Measurements from ENCODE around the gene PEF1. TPM values are rescaled to one million over a fixed set of nuclear protein-coding genes. Genes with fewer than 3 reads are reported as not detected.

Gene PEF1
- total RNA-seq, 2 experiments from 2014 or later, result 55.2 to 58.0 TPM

DNA sequence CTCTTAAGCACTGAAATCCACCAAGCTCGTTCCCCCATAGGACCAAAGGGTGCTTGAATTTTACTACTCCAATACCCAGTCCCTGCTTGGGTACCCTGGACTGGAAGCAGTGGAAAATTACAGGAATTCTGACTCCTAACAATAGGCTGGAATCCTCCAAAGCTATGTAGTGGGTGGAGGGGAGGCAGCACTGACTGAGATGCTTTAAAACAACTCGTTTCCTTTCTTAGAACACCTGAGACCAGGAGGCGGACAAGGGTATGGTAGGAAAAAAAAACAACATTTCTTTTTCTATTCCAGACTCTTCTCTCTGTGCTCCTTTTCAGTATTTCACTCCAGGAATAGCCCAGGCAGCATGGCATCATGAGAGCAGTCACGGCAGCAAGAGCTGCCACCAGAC lies 2.3 kb downstream of the PEF1 start:
- CTCF ChIA-PET, result interaction anchor here (0.7 to 3.4 kb wide), 3 partner anchors 10 to 147 kb away, joined by 3 to 20 read pairs (median 5); no protein-coding TSS in a partner anchor

GRCh38 chr1:31640964-31641363 lies 3.7 kb downstream of the PEF1 start:
- no peak overlapping the region for H3K4me3 Mint-ChIP-seq
- H3K36me3 Mint-ChIP-seq (ENCODE audit: low read depth), result no peaks in the 10 kb centered on the region
- H3K27ac Mint-ChIP-seq, result no peak overlapping the region
- H3K9me3 Mint-ChIP-seq (ENCODE audit: insufficient read depth), result no peaks in the 10 kb centered on the region
- ChIA-PET POLR2A (no interaction called here), CTCF (interaction anchor here (1.0 kb wide), 1 partner anchor 148 kb away, joined by 3 read pairs; no protein-coding TSS in a partner anchor)
- ATAC-seq (no peak), DNase-seq (no peak)
- peaks cover 39% of the 10 kb centered on the region for H3K4me1 Mint-ChIP-seq (ENCODE audit: low read depth)
- no peaks in the 10 kb centered on the region for H3K27me3 Mint-ChIP-seq (ENCODE audit: low read depth)

More for the DNA sequence above, 2.3 kb downstream of the PEF1 start:
- Mint-ChIP-seq H3K9me3 (ENCODE audit: insufficient read depth) (no peaks in the 10 kb centered on the region), H3K4me3 (no peak overlapping the region), H3K4me1 (ENCODE audit: low read depth) (peaks cover 39% of the 10 kb centered on the region), H3K27ac (no peak overlapping the region), H3K36me3 (ENCODE audit: low read depth) (no peaks in the 10 kb centered on the region), H3K27me3 (ENCODE audit: low read depth) (no peaks in the 10 kb centered on the region)
- no peak for ATAC-seq
- POLR2A ChIA-PET, result no interaction called here
- DNase-seq, result no peak

DNA sequence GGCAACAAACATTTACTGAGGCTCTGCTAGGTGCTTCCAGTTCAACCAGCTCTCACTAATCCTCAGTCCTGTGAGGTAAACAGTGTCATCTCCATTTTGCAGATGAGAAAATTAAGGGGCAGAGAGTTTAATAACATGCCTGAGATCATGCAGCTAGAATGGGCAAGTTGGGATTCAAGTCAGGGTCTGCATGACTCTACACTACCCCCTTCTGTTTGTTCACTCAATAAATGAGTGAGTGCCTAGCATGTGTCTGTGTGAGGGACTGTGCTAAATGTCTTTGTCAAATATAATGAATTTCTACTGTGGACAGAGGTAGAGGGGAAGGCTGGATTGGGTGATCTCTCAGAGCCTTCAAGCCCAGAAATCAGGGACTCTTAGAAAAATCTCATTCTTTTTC lies 4.5 kb downstream of the PEF1 start:
- no peak overlapping the region for H3K4me3 Mint-ChIP-seq
- no peaks in the 10 kb centered on the region for H3K27me3 Mint-ChIP-seq (ENCODE audit: low read depth)
- POLR2A ChIA-PET, result no interaction called here
- CTCF ChIA-PET, result interaction anchor here (0.7 to 1.3 kb wide), 3 partner anchors 21 to 149 kb away, joined by 3 to 4 read pairs (median 3); no protein-coding TSS in a partner anchor
- no peak overlapping the region for H3K27ac Mint-ChIP-seq
- no peak for ATAC-seq
- no peaks in the 10 kb centered on the region for H3K36me3 Mint-ChIP-seq (ENCODE audit: low read depth)
- no peak for DNase-seq
- no peaks in the 10 kb centered on the region for H3K9me3 Mint-ChIP-seq (ENCODE audit: insufficient read depth)
- H3K4me1 Mint-ChIP-seq (ENCODE audit: low read depth), result peaks cover 32% of the 10 kb centered on the region

- H3K4me3 Mint-ChIP-seq, result no peak overlapping the region
- ATAC-seq, result no peak
Observed at GRCh38 chr1:31639543-31639942, 5.1 kb downstream of the PEF1 start.

GRCh38 chr1:31637915-31638673 lies 6.6 kb downstream of the PEF1 start:
- ChIA-PET CTCF (interaction anchor here (0.8 to 3.1 kb wide), 7 partner anchors 9 to 151 kb away, joined by 3 to 10 read pairs (median 4); no protein-coding TSS in a partner anchor), POLR2A (interaction anchor here (0.6 kb wide), 1 partner anchor 177 kb away, joined by 3 read pairs; no protein-coding TSS in a partner anchor)
- DNase-seq (no peak), ATAC-seq (no peak)
- Mint-ChIP-seq H3K4me1 (ENCODE audit: low read depth) (peaks cover 21% of the 10 kb centered on the region), H3K36me3 (ENCODE audit: low read depth) (peaks cover 2% of the 10 kb centered on the region), H3K9me3 (ENCODE audit: insufficient read depth) (no peaks in the 10 kb centered on the region), H3K4me3 (no peak overlapping the region), H3K27me3 (ENCODE audit: low read depth) (no peaks in the 10 kb centered on the region), H3K27ac (no peak overlapping the region)

More at GRCh38 chr1:31639543-31639942, 5.1 kb downstream of the PEF1 start:
- ChIA-PET CTCF (interaction anchor here (1.3 to 3.1 kb wide), 2 partner anchors 21 to 150 kb away, joined by 4 to 9 read pairs; no protein-coding TSS in a partner anchor), POLR2A (no interaction called here)
- peaks cover 30% of the 10 kb centered on the region for H3K4me1 Mint-ChIP-seq (ENCODE audit: low read depth)
- H3K27me3 Mint-ChIP-seq (ENCODE audit: low read depth), result no peaks in the 10 kb centered on the region
- no peaks in the 10 kb centered on the region for H3K36me3 Mint-ChIP-seq (ENCODE audit: low read depth)
- DNase-seq, result no peak
- no peak overlapping the region for H3K27ac Mint-ChIP-seq
- H3K9me3 Mint-ChIP-seq (ENCODE audit: insufficient read depth), result no peaks in the 10 kb centered on the region

DNA sequence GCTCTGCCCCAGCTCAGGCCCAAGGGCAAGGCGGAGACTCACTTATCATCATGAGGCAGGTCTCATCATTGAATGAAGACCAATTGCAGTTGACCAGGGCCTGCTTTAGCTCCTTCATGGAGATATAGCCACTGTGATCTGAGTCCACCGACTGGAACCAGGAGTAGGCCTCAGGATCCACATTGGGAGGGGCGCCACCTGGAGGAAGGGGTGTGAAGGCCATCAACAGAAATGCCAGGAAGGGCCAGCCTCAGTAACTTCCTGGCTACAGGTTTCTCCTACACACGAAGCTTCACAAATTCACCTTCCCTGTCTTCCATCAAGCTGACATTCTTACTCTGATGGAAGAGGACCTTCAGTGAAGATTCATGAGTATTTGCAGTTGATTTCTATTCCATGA lies 11.6 kb downstream of the PEF1 start:
- DNase-seq (peak; percentile 33), ATAC-seq (no peak)
- H3K9me3 Mint-ChIP-seq (ENCODE audit: insufficient read depth), result no peaks in the 10 kb centered on the region
- no peak overlapping the region for H3K27ac Mint-ChIP-seq
- no peaks in the 10 kb centered on the region for H3K27me3 Mint-ChIP-seq (ENCODE audit: low read depth)
- H3K4me3 Mint-ChIP-seq, result no peak overlapping the region
- ChIA-PET CTCF (interaction anchor here (1.0 to 1.3 kb wide), 4 partner anchors 9 to 156 kb away, joined by 5 to 10 read pairs (median 5); partner anchors contain the start of gene PEF1), POLR2A (interaction anchor here (1.2 kb wide), 2 partner anchors 10 to 155 kb away, joined by 3 to 5 read pairs; no protein-coding TSS in a partner anchor)
- peaks cover 13% of the 10 kb centered on the region for H3K4me1 Mint-ChIP-seq (ENCODE audit: low read depth)
- H3K36me3 Mint-ChIP-seq (ENCODE audit: low read depth), result peaks cover 11% of the 10 kb centered on the region

GRCh38 chr1:31632649-31633048 lies 12.0 kb downstream of the PEF1 start:
- CTCF ChIA-PET, result interaction anchor here (1.0 to 1.5 kb wide), 5 partner anchors 10 to 156 kb away, joined by 3 to 10 read pairs (median 5); partner anchors contain the start of genes HCRTR1 and PEF1

DNA sequence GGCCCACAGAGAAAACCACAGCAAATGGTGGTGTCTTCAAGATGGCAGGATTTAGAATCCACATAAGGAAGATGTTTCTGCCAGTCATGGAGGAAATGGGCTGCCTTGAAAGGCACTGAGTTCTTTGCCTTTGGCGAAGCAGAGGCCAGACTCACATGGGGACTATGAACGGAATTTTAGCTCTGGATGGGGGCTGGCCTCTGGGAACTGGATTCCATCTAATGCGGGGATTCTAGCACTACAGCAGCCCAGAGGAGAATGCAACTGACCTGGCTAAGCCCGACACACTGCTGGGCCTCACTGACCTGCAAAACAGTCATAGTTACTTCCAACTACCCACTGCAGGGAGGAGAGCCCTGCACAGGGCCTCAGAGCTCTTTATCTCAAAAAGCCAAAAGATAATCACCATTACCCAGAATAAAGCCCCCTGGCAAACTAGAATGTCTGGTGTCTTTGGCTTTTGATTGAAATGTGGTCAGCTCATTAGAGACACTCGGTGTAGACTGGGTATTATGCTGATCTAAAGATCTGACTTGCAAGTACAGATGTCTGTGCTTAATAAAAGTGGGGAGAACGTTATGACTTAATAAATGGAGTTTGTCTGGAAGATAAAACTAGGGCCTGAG lies 15.6 kb downstream of the PEF1 start:
- Mint-ChIP-seq H3K4me1 (ENCODE audit: low read depth) (peaks cover 9% of the 10 kb centered on the region), H3K27ac (no peak overlapping the region)
- POLR2A ChIA-PET, result interaction anchor here (0.5 kb wide), 1 partner anchor 840 kb away, joined by 3 read pairs; no protein-coding TSS in a partner anchor

More at GRCh38 chr1:31632649-31633048, 12.0 kb downstream of the PEF1 start:
- Mint-ChIP-seq H3K27ac (no peak overlapping the region), H3K9me3 (ENCODE audit: insufficient read depth) (no peaks in the 10 kb centered on the region), H3K4me1 (ENCODE audit: low read depth) (peaks cover 9% of the 10 kb centered on the region), H3K4me3 (no peak overlapping the region), H3K36me3 (ENCODE audit: low read depth) (peaks cover 11% of the 10 kb centered on the region), H3K27me3 (ENCODE audit: low read depth) (no peaks in the 10 kb centered on the region)
- DNase-seq (no peak), ATAC-seq (no peak)
- POLR2A ChIA-PET, result interaction anchor here (0.6 to 1.2 kb wide), 3 partner anchors 11 to 156 kb away, joined by 3 to 5 read pairs (median 3); partner anchors contain the start of gene PEF1

GRCh38 chr1:31627930-31628559 lies 16.6 kb downstream of the PEF1 start:
- no peak overlapping the region for H3K4me3 Mint-ChIP-seq
- ATAC-seq (no peak), DNase-seq (no peak)
- no peak overlapping the region for H3K27ac Mint-ChIP-seq
- peaks cover 14% of the 10 kb centered on the region for H3K36me3 Mint-ChIP-seq (ENCODE audit: low read depth)
- H3K27me3 Mint-ChIP-seq (ENCODE audit: low read depth), result no peaks in the 10 kb centered on the region
- peaks cover 13% of the 10 kb centered on the region for H3K4me1 Mint-ChIP-seq (ENCODE audit: low read depth)
- no peaks in the 10 kb centered on the region for H3K9me3 Mint-ChIP-seq (ENCODE audit: insufficient read depth)
- POLR2A ChIA-PET, result no interaction called here
- CTCF ChIA-PET, result no interaction called here

More for the DNA sequence above, 15.6 kb downstream of the PEF1 start:
- peaks cover 16% of the 10 kb centered on the region for H3K36me3 Mint-ChIP-seq (ENCODE audit: low read depth)
- DNase-seq (no peak), ATAC-seq (no peak)
- no peak overlapping the region for H3K4me3 Mint-ChIP-seq
- H3K9me3 Mint-ChIP-seq (ENCODE audit: insufficient read depth), result no peaks in the 10 kb centered on the region
- CTCF ChIA-PET, result interaction anchor here (1.2 to 1.4 kb wide), 4 partner anchors 9 to 160 kb away, joined by 3 to 4 read pairs (median 4); no protein-coding TSS in a partner anchor
- no peaks in the 10 kb centered on the region for H3K27me3 Mint-ChIP-seq (ENCODE audit: low read depth)

DNA sequence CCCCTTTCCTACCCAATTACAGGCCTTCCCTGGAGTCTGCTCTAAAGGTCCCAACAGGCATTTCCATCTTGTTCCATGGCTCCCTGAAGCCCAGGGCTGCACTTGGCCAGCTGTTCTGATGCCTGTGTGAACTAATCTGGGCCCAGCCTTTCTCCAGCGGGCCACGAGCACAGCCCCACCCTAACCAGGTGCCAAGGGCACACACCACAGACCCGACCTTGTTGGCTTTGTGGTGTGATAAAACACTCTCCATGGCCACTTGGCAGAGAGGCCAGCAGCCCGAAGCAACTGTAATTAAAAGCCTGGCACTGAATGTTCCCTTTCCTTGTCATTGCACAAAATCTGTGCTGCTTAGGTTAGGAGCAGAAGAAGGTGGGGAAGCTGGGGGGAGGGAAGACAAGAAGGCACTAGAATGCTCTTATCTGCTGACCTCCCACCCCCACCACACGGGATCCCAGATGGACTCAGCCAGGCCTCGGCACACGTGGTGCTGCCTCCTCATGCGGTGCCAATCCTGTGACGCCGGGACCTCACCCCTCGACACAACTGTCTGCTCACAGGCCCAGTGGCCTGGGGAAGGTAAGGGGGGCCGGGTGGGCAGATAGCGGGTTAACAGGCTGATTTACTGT lies 17.3 kb downstream of the PEF1 start:
- Mint-ChIP-seq H3K27me3 (ENCODE audit: low read depth) (no peaks in the 10 kb centered on the region), H3K36me3 (ENCODE audit: low read depth) (peaks cover 12% of the 10 kb centered on the region), H3K4me3 (no peak overlapping the region), H3K27ac (no peak overlapping the region), H3K4me1 (ENCODE audit: low read depth) (peaks cover 13% of the 10 kb centered on the region), H3K9me3 (ENCODE audit: insufficient read depth) (no peaks in the 10 kb centered on the region)
- no peak for DNase-seq
- ATAC-seq, result no peak
- CTCF ChIA-PET, result interaction anchor here (1.2 kb wide), 1 partner anchor 9 kb away, joined by 5 read pairs; no protein-coding TSS in a partner anchor
- POLR2A ChIA-PET, result no interaction called here
